Esophagus muscularis mucosa (tissue), 3 donors: Measurements from ENCODE around the gene MANEAL.

ENCODE experiments used
- CTCF ChIP-seq, 3 experiments: fragments of 200-600 bp in 2 of 3; fragments of 450-650 bp in 1 of 3; sonication (generic) in 2 of 3; IDR thresholded peaks; one replicate each; pipeline ENCODE4 v1.5.1; 2017 to 2019; ENCODE audit warnings: antibody characterized with exemption in 3 of 3, mild to moderate bottlenecking in 2 of 3, moderate library complexity in 1 of 3
- EP300 ChIP-seq: sonication (generic); formaldehyde crosslinking; IDR thresholded peaks from one replicate; pipeline ENCODE4 v1.6.1; 2017; ENCODE audit warnings: antibody characterized with exemption

- TF ChIP-seq EP300 (no peak), CTCF (IDR thresholded peaks at IDR 0.05) (no peak)
These were observed 41.4 kb upstream of the MANEAL start for GRCh38 chr1:37752213-37752582.
